ENCODE data around the gene HDGFL2. TPM values are rescaled to one million over a fixed set of nuclear protein-coding genes. Genes with fewer than 3 reads are reported as not detected.

The HDGFL2 gene
- total and polyA plus RNA-seq, 2 donors, result 22.2 to 51.4 TPM

GRCh38 chr19:4513248-4513647 is 41.2 kb downstream of the HDGFL2 start:
- WGBS, result 87% methylated on average over 17 of the region's 17 CpGs
- no peak overlapping the region for H3K4me3 ChIP-seq (ENCODE audit: low read depth, low read length)
- no peaks in the 10 kb centered on the region for H3K4me1 ChIP-seq (ENCODE audit: insufficient read depth)
- H3K36me3 ChIP-seq (ENCODE audit: insufficient read depth), result no peaks in the 10 kb centered on the region
- DNase-seq (ENCODE audit: extremely low spot score), result no peak
- no peak overlapping the region for H3K27ac ChIP-seq (ENCODE audit: low read depth)

DNA sequence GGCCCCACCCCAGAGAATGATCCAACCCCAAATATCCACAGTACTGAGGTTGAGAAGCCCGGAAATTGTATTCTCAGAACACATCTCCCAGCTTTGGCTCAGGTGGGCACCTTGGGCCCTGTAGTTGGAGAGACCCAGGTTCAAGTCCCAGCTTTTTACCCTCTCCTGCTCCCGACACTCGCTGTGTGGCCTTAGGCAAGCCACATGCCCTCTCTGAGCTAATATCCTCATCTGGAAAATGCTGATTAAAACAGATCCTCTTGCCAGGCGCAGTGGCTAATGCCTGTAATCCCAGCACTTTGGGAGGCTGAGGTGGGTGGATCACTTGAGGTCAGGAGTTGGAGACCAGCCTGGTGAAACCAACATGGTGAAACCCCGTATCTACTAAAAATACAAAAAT is 43.6 kb downstream of the HDGFL2 start:
- no peak for DNase-seq (ENCODE audit: extremely low spot score)
- Histone ChIP-seq H3K27ac (ENCODE audit: low read depth) (no peak overlapping the region), H3K36me3 (ENCODE audit: insufficient read depth) (no peaks in the 10 kb centered on the region), H3K4me1 (ENCODE audit: insufficient read depth) (no peaks in the 10 kb centered on the region), H3K4me3 (ENCODE audit: low read depth, low read length) (no peak overlapping the region)
- WGBS, result 88% methylated on average over 5 of the region's 5 CpGs

GRCh38 chr19:4516199-4516938 is 44.3 kb downstream of the HDGFL2 start:
- Histone ChIP-seq H3K36me3 (ENCODE audit: insufficient read depth) (no peaks in the 10 kb centered on the region), H3K27ac (ENCODE audit: low read depth) (no peak overlapping the region), H3K4me1 (ENCODE audit: insufficient read depth) (no peaks in the 10 kb centered on the region), H3K4me3 (ENCODE audit: low read depth, low read length) (no peak overlapping the region)
- WGBS, result 67% methylated on average over 14 of the region's 14 CpGs
- DNase-seq (ENCODE audit: extremely low spot score), result no peak

DNA sequence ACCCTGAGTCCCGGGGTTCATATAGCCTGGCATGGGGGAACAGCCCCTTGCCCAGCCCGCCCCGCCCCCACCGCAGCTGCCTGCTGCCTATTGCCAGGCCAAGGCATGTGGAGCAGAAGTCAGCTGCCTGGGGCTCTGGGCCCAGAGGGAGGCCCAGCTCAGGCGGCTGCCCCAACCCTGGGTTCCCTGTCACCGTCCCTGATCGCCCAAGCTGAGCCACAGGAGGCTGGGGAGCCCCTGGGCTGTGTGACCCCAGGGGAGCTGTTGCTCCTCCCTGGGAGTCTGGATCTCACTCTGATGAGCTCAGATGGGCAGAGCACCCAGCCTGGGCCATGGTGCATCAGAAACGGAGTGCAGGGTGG is 44.8 kb downstream of the HDGFL2 start:
- H3K27ac ChIP-seq (ENCODE audit: low read depth), result no peak overlapping the region
- no peak overlapping the region for H3K4me3 ChIP-seq (ENCODE audit: low read depth, low read length)
- H3K36me3 ChIP-seq (ENCODE audit: insufficient read depth), result no peaks in the 10 kb centered on the region
- DNase-seq (ENCODE audit: extremely low spot score), result no peak
- WGBS, result 50% methylated on average over 8 of the region's 8 CpGs
- no peaks in the 10 kb centered on the region for H3K4me1 ChIP-seq (ENCODE audit: insufficient read depth)

DNA sequence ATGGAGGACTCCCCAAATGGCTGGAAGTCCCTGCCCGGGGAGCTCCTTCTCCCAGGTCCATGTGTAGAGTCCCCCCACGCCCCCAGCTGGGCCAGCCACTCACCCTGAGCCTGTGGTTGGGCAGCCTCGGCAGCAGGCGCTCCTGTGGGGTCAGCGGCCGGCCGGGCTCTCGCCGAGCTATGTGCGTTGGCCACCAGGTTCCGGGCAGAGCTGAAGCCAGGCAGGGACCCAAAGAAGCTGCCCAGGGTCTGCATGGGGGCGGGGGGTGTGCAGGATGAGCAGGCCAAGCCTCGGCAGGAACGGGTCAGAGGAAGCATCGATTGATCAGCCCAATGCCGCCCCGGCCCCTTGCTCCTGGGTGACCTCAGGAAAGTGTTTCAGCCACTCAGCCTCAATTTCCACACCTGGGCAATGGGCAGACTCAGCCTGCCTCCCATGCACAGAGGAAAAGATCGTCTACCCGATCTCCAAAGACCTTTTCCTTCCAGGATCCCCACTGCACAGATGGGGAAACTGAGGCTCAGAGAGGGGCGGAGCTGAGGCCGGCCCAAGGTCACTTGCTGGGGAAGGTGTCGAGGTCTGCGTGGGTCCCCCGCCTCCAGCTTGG is 45.5 kb downstream of the HDGFL2 start:
- Histone ChIP-seq H3K4me1 (ENCODE audit: insufficient read depth) (no peaks in the 10 kb centered on the region), H3K36me3 (ENCODE audit: insufficient read depth) (no peaks in the 10 kb centered on the region), H3K27ac (ENCODE audit: low read depth) (no peak overlapping the region), H3K4me3 (ENCODE audit: low read depth, low read length) (no peak overlapping the region)
- DNase-seq (ENCODE audit: extremely low spot score), result no peak
- WGBS, result 63% methylated on average over 24 of the region's 24 CpGs

DNA sequence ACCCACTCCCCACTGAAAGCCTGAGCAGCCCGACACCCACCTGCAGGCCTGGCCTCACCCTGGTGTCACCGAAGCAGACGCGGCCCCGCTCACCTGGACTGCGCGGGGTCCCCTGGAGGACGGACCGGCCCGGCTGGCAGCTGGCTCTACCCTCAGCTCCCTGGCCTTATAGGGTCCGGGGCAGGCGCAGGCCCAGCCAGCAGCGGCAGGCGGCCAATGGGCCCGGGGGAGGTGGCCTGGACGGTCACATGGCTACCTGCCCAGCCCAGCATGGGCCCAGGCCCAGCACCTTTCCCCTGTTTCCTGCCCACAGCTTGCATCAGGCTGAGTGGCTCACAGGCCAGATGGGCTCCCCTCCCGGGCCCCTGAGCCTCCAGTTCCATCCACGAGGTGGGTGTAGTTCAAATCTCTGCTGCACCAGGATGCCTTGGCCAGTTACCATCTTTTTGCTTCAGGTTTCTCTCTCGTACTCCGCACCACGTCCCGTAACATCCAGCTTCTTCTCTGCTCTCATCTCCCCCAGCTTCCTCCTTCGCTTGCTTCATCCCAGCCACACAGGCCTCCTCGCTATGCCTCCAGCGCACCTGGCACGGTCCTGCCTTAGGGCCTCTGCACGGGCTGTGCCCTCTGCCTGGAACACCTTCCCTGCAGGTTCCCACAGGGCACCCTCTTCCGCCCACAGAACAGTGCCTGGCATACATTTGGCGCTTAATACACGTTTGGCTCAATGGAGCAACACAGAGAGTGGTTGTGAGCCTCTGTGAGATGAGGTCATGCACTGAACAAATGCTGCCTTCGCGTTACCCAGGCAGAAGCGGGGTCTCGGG is 46.5 kb downstream of the HDGFL2 start, which contains the start of gene PLIN4:
Gene PLIN4 (minus strand): TSS at position 142 of the 827 bp plus-strand sequence. CDS start 214 bp downstream, outside the sequence.
- Histone ChIP-seq H3K4me1 (ENCODE audit: insufficient read depth) (no peaks in the 10 kb centered on the region), H3K36me3 (ENCODE audit: insufficient read depth) (no peaks in the 10 kb centered on the region), H3K27ac (ENCODE audit: low read depth) (peak within 1 kb of the TSS; percentile 45), H3K4me3 (ENCODE audit: low read depth, low read length) (no peak within 1 kb of the TSS)
- 41% methylated on average over 34 of the region's 34 CpGs for WGBS
- DNase-seq (ENCODE audit: extremely low spot score), result no peak

DNA sequence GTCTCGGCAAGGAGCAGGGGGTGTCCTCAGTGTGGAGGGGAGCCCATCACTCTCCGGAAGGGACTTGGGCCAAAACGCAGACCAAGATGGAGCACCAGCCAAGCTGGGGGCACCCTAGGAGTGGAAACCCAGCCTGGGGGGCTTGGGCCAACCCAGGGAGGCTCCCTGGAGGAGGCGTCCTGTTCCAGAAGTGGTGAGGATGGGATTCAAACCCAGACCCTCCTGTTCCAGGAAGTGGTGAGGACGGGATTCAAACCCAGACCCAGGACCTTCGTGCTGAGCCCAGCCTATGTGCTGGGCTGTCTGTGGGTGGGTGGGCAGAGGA is 47.0 kb downstream of the HDGFL2 start:
- no peak overlapping the region for H3K4me3 ChIP-seq (ENCODE audit: low read depth, low read length)
- WGBS, result 75% methylated on average over 6 of the region's 6 CpGs
- H3K4me1 ChIP-seq (ENCODE audit: insufficient read depth), result no peaks in the 10 kb centered on the region
- peak overlapping the region; percentile 45 for H3K27ac ChIP-seq (ENCODE audit: low read depth)
- DNase-seq (ENCODE audit: extremely low spot score), result no peak
- no peaks in the 10 kb centered on the region for H3K36me3 ChIP-seq (ENCODE audit: insufficient read depth)

DNA sequence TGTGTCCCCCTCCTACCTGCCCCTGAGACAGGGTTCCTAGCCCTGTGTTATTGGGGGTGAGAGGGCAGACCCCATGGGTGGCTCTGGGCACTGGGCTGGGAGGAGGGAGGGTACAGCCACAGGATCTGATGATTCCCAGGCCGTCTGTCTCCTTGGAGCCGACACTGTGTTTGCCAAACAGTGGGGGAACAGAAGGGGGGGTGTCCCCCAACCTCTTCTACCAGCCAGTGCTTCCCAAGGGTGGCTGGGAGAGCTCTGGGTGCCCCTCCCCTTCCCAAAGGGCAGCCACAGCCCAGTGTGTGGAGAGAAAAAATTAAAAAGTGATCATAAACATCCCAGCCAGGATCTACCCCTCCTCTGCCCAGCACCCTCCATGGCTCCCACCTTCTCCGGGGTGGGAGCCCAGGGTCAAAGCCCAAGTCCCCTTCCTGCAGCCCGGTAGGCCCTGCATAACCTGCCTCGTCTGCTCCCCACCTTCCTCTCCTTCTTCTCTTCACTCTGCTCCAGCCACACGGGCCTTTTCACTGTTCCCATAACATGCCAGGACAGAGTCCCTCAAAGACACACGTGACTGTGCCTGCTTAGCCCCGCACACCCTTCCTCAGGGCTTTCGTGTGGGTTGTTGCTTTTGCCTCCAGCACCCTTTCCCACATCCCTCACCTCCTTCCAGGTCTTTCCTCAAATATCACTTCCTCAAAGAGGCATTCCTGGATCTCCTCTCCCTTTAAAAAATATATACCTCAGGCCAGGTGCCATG is 47.6 kb downstream of the HDGFL2 start:
- WGBS, result 35% methylated on average over 9 of the region's 9 CpGs
- no peaks in the 10 kb centered on the region for H3K36me3 ChIP-seq (ENCODE audit: insufficient read depth)
- DNase-seq (ENCODE audit: extremely low spot score), result no peak
- no peak overlapping the region for H3K4me3 ChIP-seq (ENCODE audit: low read depth, low read length)
- H3K27ac ChIP-seq (ENCODE audit: low read depth), result peak overlapping the region; percentile 51
- H3K4me1 ChIP-seq (ENCODE audit: insufficient read depth), result no peaks in the 10 kb centered on the region

GRCh38 chr19:4521170-4521887 is 49.2 kb downstream of the HDGFL2 start:
- Histone ChIP-seq H3K27ac (ENCODE audit: low read depth) (no peak overlapping the region), H3K36me3 (ENCODE audit: insufficient read depth) (no peaks in the 10 kb centered on the region), H3K4me3 (ENCODE audit: low read depth, low read length) (no peak overlapping the region), H3K4me1 (ENCODE audit: insufficient read depth) (no peaks in the 10 kb centered on the region)
- DNase-seq (ENCODE audit: extremely low spot score), result no peak
- WGBS, result 83% methylated on average over 11 of the region's 11 CpGs

DNA sequence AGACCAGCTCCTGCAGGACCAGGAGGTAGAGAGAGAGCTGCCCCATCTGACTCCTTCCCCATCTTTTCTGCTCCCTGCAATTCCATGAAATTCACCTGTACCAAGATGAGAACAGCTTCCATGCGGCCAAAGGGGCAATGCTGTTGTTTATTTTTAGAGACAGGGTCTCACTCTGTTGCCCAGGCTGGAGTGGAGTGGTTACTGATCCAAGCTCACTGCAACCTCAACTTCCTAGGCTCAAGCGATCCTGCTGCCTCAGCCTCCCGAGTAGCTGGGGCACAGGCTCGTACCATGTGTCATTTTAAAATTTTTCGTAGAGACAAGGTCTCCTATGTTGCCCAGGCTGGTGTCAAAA is 49.8 kb downstream of the HDGFL2 start:
- H3K36me3 ChIP-seq (ENCODE audit: insufficient read depth), result no peaks in the 10 kb centered on the region
- DNase-seq (ENCODE audit: extremely low spot score), result no peak
- no peak overlapping the region for H3K4me3 ChIP-seq (ENCODE audit: low read depth, low read length)
- 84% methylated on average over 5 of the region's 5 CpGs for WGBS
- no peaks in the 10 kb centered on the region for H3K4me1 ChIP-seq (ENCODE audit: insufficient read depth)
- no peak overlapping the region for H3K27ac ChIP-seq (ENCODE audit: low read depth)

DNA sequence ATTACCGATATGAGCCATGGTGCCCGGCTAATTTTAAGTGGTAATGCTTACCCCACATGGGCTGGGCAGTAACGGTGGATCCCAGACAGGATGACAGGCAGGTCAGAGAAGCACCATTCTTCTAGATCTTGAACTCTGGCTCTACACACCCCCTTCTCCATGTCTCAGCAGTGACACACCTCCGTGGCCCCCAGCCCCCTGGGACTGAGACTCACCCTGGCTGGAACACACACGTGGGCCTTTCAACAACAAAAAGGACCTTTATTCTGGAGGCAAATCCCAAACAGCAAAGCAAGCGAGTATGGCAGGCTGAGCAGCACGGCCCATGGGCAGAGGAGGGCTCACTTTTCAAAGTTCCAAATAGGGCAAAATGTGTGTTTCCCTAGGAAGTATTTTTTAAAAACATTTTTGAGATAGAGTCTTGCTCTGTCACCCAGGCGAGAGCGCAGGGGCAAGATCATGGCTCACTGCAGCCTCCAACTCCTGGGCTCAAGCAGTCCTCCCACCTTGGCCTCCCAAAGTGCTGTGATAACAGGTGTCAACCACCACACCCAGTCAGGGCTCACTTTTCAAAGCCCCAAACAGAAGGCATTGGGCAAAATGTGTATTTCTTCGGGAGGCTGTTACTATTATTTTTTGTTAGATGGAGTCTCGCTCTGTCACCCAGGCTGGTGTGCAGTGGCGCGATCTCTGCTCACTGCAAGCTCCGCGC is 50.4 kb downstream of the HDGFL2 start:
- Histone ChIP-seq H3K4me3 (ENCODE audit: low read depth, low read length) (no peak overlapping the region), H3K4me1 (ENCODE audit: insufficient read depth) (no peaks in the 10 kb centered on the region), H3K27ac (ENCODE audit: low read depth) (no peak overlapping the region), H3K36me3 (ENCODE audit: insufficient read depth) (no peaks in the 10 kb centered on the region)
- no peak for DNase-seq (ENCODE audit: extremely low spot score)
- WGBS, result 87% methylated on average over 15 of the region's 15 CpGs

DNA sequence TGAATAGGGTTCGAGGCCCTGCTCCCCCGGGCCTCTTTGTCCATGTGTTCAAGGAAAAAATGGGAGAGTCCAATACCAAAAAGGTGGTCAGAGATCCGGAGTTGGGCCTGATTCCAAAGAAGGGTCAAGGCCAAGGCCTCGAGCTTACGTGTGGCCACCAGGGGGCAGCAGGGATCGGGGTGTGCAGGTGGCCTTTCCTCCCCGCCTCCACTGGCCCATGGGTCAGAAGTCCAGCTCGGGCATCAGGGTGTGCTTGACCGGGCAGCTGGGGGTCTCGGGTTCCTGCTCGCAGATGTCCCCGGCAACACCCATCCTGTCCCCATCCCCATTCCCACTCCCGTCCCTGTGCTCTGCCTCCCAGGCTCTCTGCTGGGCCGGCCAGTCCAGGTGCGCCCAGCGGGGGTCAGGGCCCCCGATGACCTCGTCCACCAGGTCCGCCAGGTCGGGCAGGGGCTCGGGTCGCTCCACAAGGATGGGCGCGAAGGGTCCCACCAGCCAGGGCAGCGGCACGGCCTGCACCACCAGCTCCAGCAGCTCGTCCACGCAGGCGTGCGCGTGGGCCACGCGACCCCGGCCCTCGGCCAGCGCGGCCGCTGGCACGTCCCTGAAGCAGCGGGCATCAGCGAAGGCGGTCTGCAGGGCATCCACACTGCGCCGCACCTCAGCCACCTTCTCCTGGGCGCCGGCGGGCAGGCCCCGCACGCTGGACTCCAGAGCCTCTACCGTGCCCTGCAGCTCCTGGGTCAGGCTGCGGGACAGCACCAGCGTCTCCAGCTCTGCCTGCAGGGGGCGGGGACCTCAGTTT is 51.4 kb downstream of the HDGFL2 start:
- 76% methylated on average over 53 of the region's 53 CpGs for WGBS

More for the DNA sequence above, 51.4 kb downstream of the HDGFL2 start:
- DNase-seq (ENCODE audit: extremely low spot score), result no peak
- Histone ChIP-seq H3K4me3 (ENCODE audit: low read depth, low read length) (no peak overlapping the region), H3K27ac (ENCODE audit: low read depth) (no peak overlapping the region), H3K36me3 (ENCODE audit: insufficient read depth) (no peaks in the 10 kb centered on the region), H3K4me1 (ENCODE audit: insufficient read depth) (no peaks in the 10 kb centered on the region)
